Measurements from ENCODE around the gene SLC8A2.

DNA sequence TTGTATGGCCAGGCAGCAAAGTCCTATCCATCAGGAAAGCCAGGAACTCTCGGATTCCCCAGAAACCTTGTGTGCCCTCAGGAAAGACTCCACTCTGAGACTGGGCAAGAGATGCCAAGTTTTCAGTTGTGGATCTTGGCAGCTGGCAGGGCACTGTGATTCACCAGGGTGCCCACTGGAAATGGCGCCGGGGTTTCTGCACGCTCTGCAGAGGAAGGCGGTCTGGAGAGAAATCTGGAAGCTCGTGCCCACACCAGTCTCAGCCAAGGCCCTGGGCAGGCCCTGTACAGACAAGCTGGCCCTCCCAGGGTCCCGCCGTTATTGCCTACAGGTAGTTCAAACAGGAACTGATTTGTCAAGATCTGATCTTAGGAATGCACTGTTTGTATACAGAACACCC is 38.3 kb upstream of the SLC8A2 start:
- TF ChIP-seq, protein P1, sequence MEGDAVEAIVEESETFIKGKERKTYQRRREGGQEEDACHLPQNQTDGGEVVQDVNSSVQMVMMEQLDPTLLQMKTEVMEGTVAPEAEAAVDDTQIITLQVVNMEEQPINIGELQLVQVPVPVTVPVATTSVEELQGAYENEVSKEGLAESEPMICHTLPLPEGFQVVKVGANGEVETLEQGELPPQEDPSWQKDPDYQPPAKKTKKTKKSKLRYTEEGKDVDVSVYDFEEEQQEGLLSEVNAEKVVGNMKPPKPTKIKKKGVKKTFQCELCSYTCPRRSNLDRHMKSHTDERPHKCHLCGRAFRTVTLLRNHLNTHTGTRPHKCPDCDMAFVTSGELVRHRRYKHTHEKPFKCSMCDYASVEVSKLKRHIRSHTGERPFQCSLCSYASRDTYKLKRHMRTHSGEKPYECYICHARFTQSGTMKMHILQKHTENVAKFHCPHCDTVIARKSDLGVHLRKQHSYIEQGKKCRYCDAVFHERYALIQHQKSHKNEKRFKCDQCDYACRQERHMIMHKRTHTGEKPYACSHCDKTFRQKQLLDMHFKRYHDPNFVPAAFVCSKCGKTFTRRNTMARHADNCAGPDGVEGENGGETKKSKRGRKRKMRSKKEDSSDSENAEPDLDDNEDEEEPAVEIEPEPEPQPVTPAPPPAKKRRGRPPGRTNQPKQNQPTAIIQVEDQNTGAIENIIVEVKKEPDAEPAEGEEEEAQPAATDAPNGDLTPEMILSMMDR (IDR thresholded peaks at IDR 0.05; ENCODE audit: low read length) = no peak
- TF ChIP-seq EZH2 (optimal IDR thresholded peaks at IDR 0.05; ENCODE audit: low read depth, low read length) (no peak), EZH2phosphoT487 (IDR thresholded peaks at IDR 0.05; ENCODE audit: low read length) (no peak)
